GM19395 (cell line): ENCODE data around the gene UNC93A.
"Not testable (repeated sequence)": the region's sequence is repeated elsewhere in the genome, so short reads cannot be mapped to it uniquely, and the experiment has no call there.

ENCODE experiments used
- ATAC-seq: cut with Tn5 transposase; IDR thresholded peaks from one replicate; pipeline ENCODE4 v1.9.1; 2021; ENCODE audit warnings: mild to moderate bottlenecking, moderate library complexity; ENCODE audit not compliant: unreplicated experiment

Gene UNC93A

GRCh38 chr6:167336844-167337630, 45.9 kb downstream of the UNC93A start:
- no peak for ATAC-seq

GRCh38 chr6:167337675-167338449, 46.7 kb downstream of the UNC93A start:
- ATAC-seq, result no peak

- ATAC-seq, result no peak
Observed at GRCh38 chr6:167338541-167339117, 47.5 kb downstream of the UNC93A start.

DNA sequence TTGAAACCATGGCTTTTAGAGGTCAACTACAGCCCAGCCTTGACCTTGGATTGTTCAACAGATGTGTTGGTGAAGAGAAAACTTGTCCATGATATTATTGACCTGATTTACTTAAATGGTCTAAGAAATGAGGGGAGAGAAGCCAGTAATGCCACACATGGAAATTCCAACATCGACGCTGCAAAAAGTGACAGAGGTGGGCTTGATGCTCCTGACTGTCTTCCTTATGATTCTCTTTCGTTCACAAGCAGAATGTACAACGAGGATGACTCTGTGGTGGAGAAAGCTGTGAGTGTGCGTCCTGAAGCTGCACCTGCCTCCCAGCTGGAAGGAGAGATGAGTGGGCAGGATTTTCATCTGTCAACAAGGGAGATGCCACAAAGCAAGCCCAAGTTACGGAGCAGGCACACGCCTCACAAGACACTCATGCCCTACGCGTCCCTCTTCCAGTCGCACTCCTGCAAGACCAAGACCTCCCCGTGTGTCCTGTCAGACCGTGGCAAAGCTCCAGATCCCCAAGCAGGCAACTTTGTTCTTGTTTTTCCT, 50.0 kb downstream of the UNC93A start:
- ATAC-seq, result no peak

GRCh38 chr6:167341665-167342655, 50.8 kb downstream of the UNC93A start:
- no peak for ATAC-seq

GRCh38 chr6:167342879-167343610, 51.9 kb downstream of the UNC93A start:
- ATAC-seq, result no peak

- no peak for ATAC-seq
Observed at GRCh38 chr6:167345348-167345747, 54.2 kb downstream of the UNC93A start.

DNA sequence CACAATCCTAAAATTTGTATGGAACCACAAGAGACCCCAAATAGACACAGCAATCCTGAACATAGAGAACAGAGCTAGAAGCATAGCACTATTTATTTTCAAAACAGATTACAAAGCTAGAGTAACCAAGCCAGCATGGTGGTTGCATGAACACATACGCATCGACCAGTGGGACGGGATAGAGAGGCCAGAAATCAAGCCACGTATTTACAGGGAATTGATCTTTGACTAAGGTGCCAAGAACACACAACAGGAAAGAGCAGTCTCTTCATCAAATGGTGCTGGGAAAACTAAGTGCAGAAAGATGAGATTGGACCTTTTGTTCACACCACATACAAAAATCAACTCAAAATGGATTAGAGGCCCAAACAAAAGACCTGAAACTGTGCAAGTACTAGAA, 54.8 kb downstream of the UNC93A start:
- ATAC-seq, result no peak

DNA sequence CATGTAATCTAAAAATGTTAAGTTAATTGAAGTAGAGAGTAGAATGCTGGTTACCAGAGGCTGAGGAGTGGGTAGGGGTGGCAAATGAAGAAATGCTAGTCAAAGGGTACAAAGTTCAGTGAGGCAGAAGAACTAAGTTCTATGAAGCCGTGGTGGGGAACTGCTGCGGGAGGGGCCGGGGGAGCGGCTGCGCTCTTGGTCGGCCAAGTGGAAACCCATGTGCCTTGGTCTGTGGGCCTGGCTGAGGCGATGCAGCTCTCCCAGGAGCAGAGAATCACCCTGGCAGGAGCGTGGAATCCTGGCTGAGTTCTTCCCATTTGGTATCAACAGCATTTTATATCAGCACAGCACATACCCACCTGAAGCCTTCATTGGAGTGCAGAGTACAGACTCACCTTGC, 56.1 kb downstream of the UNC93A start:
- ATAC-seq, result no peak

DNA sequence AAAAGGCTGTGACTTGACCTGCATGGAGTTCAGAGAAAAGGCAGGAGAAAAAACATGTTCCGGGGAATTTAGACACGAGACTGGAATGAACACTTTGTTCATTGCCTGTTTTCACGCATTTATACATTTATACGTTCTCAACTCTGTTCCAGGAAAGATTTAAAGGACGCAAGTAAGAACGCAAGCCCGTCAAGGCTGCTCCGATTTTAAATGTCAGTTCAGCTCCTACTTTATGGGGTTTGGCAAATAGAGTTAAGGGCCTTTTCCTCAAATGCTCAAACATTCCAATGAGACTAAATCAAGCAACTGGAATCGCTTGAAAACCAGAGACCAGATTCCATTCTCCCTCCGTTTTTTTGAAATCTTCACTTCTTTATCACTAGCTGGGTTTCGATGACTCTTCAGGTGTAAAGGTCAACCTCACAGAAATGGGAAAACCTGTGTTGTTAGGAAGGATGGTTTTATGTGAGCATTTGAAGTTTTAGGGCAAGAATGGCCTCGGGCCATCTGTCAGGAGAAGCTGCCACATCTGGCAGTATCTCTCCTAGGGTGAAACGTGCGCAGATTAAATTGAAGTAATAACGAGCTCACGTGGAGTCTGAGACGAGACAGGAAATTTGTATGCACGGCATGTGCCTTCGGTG, 58.6 kb downstream of the UNC93A start:
- ATAC-seq, result no peak

DNA sequence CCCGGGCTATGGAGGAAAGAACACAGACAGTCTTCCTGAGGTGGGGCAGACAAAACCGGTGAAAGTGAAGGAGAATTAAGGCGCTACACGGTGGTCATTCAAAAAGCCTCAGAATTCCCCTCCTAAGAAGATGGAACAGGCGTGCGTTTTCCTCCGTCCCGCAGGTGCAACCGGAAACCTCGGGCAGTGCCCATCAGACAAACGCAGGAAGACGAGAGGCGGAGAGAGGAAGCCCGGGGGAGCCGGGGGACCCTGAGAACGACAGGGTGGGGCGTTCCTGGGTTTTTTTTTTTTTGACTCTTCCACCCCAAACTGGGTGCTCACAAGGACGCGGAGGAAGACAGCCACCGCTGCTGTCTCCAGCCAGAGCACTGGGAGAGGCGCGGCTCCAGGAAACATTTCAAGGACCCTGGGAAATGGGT, 59.2 kb downstream of the UNC93A start:
- ATAC-seq, result no peak

DNA sequence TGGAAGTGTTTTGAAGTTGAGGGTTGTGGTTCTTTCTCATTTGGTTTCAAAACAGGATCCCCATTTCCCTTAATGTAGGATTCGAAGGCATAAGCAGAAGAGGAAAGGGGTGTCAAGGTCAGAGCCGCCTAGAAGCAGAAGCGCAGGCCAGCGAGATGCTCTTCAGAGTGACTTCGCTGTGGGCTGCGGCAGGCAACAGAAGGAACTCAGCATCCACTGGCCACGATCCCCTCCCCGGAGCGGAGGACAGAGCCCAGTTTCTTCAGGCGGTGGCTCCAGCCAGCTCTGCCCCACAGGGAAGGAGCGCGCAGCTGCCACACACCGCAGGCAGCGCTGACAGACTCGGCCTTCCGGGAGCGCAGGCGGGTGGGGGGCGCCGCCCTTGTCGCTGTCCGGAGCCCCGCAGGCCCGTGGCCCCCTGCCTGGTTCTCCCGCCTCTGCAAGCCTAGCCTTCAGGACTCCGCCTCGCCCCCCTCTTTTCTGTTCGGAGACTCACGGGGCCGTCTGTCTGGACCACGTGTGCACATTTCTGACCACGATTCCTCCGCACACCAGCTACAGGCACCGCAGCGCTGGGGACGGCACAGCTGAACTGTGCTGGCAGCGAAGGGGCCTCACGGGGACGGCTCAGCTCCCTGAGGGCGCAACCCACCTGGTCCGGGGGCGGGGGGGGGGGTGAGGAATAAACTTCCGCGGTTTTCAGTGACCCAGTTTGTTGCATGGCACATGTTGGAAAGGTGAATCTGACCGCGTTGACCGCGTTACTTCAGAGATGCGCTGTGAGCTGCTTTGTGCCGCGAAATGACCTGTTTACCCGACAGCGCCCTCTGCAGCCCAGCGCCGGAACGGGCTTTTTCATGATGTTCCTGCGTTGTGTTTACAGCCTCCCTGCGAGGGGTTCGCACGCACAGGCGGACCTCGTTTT, 59.9 kb downstream of the UNC93A start:
- peak; percentile 64 for ATAC-seq

- ATAC-seq, result peak; percentile 60
Observed at GRCh38 chr6:167351656-167352345, 60.7 kb downstream of the UNC93A start.

DNA sequence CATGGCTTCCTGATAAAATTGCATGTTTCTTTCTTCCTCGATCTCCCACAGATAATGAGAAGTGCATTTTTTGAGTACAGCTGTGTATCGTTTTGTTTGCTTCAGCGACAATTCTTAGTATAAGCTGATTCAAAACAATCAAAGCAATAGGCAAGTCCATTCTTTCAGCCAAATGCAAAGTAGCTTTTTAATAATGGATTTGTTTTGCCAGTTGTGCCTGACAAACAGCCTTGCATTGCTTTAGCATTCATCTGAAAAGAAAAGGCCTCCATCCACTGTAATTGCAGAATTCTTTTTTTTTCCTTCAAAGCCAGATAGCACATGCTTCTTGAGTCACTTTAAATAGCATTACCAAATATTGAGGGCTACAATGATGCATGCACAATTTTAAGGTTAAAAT, 65.8 kb downstream of the UNC93A start:
- no peak for ATAC-seq

GRCh38 chr6:167358394-167358793, 67.3 kb downstream of the UNC93A start:
- ATAC-seq, result not testable (repeated sequence)

DNA sequence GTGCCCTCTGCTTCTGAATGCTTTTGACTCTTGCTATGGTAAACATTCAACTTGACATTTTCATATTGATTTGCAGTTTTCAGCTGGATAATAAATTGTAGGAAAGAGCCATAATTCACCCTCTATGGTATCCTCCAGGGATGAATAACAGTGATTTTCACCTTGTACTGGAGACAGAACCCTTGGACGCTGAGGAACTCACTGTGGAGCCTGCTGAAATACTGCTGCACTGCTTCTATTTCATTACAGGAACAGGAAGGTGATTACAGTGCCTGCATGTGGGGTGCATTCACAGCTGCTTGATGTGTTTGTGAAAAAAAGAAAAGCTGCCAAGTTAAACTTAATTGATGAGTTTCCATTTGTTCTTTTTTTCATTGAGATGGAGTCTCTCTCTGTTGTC, 70.1 kb downstream of the UNC93A start:
- ATAC-seq, result not testable (repeated sequence)
